ENCODE data around the gene GLI2.

Gene GLI2

DNA sequence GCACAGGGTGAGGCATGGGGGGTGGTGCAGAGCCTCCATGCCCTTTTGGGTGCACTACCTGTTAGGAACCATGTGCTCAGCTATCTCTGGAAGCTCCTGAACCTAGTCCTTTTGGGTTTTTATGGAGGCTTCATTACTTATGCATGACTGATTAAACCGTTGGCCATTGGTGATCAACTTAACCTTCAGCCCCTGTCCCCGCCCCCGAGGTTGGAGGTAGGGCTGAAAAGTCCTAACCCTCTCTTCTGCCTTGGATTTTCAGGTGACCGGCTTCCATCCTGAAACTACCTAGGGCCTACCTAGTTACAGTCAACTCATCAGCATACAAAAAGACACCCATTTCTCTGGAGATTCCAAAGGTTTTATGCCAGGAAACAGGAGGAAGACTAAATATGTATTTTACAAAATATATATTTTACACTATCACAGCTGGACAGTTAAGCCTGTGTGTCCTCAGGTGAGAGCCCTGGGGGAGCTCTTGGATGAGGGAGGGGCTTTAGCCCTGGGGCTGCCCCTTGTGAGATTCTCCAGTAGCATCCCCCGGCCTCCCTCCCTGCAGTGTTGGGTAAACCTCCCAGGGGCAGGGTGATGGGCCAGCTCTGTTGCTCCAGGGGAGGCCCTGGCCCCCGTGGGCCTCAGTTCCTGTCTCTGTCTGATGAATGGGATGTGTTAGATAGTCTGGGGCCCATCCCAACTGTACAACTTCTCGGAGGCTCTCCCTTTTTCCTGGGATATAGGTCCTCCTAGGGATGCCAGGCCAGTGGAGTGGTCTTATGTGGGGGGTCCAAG, 24.1 kb downstream of the GLI2 start:
- no peak for DNase-seq

GRCh38 chr2:120760446-120761135, 24.9 kb downstream of the GLI2 start:
- no peak for DNase-seq

GRCh38 chr2:120761164-120761861, 25.6 kb downstream of the GLI2 start:
- no peak for DNase-seq

DNA sequence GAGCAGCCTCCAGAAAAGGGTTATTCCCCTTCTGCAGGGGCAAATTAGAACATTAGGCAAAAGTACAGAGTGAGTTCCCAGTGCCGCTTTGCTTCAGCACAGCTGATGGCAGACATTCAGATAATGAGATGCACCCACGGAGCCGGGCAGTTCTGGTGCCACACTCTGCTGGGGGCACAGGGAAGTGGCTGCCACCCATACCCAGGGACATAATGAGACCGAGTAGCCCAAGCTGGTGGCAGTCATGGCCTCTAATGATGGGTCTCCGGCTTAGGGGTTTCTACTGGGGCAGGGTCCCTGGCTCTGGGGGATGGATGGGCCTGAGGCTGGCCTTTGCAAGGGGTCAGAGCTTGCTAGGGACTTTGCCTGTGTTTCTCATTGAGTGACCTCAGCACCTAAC, 26.2 kb downstream of the GLI2 start:
- DNase-seq, result no peak

DNA sequence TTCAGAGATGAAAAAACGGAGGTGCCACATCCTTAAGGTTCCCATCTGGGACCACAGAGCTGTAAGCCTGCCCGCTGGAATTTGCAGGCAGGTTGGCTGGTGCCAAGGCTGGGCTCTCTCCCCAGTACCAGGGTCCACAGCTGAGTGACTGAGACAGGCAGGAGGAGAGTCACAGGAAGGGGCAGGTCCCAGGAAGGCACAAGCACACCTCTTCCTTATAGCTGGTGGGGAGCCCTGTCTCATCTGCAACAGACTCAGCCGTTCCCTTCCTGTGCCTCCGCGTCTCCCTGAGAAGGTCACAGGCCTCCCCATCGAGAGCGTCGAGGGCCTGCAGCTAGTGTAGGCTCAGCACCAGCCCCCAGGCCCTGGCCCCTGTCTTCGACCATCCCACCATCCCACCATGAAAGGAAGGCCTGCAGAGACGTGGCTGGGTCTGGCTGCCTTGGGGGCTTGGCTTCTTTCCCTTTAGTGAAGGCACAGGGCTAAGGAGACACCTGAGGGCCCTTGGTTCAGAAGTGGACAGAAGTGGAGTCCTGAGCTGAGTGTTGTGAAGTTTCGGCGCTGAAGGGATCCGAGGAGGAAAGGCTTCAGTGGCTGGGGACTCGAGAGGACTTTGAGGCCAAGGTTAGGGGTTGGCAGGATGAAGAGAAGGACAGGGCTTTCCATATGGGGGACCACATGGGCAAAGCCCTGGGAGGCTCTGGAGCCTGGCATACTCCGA, 26.8 kb downstream of the GLI2 start:
- no peak for DNase-seq

- no peak for DNase-seq
These were observed 27.8 kb downstream of the GLI2 start for GRCh38 chr2:120763508-120763907.

DNA sequence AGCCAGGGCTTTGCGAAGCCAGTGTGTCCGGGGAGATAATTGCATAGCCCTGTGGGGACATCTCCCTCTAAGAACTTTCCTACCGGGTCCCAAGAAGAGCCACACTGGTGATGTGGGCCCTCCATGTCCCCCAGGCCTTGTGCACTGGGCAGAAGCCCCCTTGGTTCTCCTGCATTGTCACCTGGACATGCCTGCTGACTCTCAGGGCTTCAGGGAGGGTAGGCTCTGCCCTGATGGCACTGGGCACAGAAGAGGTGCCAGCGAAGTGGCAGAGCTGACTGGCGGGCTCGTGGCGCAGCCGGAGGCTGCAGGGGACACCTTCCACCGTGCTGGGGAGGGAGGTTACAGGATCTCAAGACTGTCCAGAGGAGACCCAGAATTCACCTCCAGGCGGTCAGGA, 28.3 kb downstream of the GLI2 start:
- DNase-seq, result no peak

GRCh38 chr2:120764492-120764891, 28.8 kb downstream of the GLI2 start:
- DNase-seq, result no peak

DNA sequence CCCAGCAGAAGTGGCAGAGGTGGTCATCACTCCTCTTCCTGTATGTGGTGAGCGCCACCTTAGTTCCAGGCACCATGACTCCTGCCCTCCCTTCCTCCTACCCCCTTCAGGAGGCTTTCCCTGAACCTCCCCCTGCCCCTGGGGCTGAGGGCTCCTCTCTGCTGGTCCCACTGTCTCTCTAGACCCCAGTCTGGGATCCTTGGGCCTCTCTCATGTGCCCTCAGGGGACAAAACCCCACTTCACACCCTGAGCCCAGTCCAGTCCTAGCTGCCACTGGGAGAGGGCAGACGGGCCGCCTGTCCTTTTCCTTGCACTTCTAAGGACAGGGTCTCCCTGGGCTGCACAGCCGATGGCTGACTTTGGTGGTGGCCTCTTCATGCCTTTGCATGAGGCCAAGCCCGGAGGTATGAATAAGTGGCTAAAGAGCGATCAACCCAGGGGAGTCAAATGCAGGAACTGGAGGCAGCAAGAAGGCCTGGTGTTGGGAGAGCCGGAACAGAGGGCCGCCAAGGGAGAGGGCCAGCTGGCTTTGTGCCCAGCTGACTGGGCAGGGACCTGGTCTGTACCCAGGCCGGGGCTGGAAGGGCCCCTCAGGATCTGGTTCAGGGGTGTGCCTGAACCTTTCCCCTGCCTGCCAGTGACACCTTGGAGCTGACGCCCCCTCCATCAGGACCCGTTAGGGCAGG, 29.5 kb downstream of the GLI2 start:
- no peak for DNase-seq

DNA sequence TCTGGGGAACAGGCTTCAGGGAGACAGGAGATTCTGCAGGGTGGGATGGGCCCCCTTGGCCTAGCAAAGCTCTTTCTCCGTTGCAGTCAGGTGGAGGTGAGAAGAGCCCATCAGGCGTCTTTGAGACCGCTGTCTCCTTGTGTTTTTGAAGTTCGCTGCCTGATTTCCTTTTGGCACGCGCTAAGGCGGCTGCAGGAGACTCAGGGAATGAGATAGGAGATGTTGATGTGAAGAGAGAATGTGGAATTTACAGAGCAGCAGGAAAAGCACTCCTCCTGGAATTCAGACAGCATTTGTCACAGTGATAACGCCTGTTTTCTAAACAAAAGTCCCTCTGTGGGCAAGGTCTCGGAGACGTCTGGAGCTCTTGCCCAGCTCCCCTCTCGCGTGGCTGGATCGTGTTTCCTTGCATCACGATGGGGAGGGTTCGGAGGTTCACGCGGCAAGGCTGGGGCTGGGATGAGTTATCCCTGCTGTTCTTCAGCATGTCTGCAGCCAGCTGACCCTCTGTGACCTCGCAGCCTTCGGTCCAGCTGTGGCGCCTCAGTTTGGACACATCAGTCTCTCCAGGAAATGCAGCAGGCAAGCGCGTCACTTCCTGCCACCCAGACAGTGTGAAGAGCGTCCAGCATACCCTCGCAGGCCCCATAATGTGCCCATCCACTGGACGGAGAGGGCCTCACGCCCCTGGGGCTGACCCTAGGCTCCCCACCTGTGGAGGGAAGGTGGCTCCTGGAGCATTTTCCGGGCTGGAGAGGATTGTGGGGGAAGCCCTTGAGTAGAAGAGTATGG, 30.2 kb downstream of the GLI2 start:
- DNase-seq, result no peak

DNA sequence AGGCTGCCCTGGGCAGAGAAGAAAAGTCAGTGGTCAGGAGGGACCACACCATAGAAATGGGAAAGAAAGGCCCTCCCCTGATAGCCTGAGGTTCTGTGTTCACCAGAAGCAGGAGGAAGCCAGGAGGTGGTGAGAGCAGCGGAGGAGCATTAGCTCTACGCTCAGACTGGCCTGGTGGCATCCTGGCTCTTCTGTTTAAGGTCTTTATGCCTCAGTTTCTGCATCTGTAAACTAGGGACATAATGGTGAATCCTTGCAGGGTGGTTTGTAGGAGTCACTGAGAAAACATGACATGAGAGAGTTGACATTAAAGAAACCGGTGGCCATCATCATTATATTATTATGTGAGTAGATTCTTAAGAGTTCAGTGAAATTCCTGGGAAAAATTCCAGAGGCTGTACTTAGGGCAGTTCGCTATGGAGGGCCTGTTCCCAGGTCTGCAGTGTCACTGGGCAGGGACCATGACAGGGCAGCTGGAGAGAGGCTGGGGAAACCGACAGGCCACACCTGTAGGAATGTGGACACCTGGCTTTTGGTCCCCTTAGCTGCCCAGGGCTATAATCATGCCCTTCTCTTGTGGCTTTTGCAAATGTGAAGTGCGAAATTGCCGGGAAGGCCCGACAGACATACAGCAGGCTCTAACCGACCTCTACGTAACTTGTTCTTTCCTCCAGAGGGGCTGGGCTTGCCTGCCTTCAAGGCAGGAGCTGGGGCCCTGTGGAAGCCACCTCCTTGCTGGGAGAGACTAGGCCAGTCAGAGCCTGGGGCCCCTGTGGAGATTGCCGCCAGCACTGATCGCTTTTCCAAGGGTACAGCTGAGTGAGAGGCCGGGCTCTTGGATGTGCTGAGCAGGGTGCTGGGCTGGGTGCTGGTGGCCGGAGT, 31.0 kb downstream of the GLI2 start:
- DNase-seq, result no peak

GRCh38 chr2:120767486-120768005, 31.9 kb downstream of the GLI2 start:
- DNase-seq, result no peak

DNA sequence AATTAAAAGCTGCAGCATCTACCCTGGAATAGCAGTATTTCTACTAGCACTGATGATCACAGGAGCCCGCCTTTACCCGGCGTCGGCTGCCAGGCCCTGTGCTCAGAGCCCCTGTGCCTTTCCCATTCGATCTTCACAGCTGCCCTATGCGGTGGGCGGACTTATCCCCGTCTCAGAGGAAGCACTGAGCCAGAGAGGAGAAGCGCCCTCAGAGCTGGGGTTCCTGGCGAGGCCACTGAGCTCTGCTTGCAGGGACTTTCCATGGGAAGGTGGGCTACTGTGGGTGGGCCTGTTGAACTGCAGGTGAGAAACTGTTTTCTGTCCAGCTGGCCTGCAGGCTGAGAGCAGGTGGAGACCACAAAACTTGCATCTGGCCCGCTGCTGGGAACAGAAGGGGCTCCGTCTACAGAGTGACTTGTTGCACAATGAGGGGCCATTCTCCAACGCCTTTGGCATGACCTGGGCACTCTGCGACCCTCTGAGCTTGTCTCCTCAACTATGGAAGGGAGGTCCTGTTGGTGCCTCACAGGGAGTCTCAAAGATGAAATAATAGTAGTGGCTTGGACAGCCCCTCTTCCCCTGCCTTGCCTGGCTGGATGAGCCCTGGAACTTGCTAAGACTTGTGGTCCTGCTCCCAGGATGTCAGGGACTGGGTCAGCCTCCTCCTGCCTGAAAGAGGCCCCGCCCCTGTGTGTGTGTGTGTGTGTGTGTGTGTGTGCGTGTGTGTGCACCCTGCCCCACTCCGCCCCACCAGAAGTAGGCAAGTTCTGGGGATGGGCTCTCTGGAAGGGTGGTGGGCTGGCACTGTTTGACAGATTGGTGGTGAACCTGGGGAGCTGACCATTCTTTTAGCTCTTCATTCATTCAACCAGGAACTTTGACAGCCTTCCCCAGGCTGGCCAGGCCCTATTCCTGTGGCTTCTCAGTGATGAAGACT, 32.7 kb downstream of the GLI2 start:
- DNase-seq, result no peak

- DNase-seq, result no peak
These were observed 33.6 kb downstream of the GLI2 start for GRCh38 chr2:120769076-120769786.

- DNase-seq, result no peak
These were observed 34.1 kb downstream of the GLI2 start for GRCh38 chr2:120769787-120770120.

GRCh38 chr2:120770176-120770575, 34.5 kb downstream of the GLI2 start:
- DNase-seq, result no peak

DNA sequence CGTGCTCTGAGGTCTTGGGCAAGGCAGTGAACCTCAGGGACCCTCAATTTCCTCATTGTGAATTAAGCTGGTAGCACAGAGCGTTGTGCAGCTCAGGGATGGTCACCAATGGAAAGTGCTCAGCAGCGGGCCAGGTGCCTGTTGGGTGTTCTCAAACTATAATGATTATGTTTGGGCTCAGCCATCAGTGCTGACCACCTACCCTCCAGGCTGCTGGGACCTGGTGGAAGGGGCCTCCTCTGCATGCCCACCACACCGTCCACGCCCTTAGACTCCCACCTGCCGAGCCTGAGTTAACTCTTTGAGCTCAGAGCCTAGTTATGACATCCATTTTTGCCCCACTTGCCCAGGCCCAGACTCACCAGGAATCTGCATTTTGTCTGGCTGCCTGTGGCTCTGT, 35.0 kb downstream of the GLI2 start:
- DNase-seq, result no peak

- DNase-seq, result no peak
These were observed 35.6 kb downstream of the GLI2 start for GRCh38 chr2:120771111-120771780.
